ENCODE results near the gene ONECUT2.
A peak's percentile ranks its signal among the peaks of the same experiment; 100 is the strongest.

ONECUT2 gene

GRCh38 chr18:57529151-57529550, 94.0 kb downstream of the ONECUT2 start:
- DNase-seq (ENCODE audit: low read depth), result no peak

- peak; percentile 43 for DNase-seq (ENCODE audit: low read depth)
Measured at GRCh38 chr18:57533006-57533867, 98.1 kb downstream of the ONECUT2 start.

GRCh38 chr18:57533868-57534510, 98.8 kb downstream of the ONECUT2 start:
- DNase-seq (ENCODE audit: low read depth), result no peak

GRCh38 chr18:57534511-57534909, 99.3 kb downstream of the ONECUT2 start:
- no peak for DNase-seq (ENCODE audit: low read depth)

GRCh38 chr18:57538614-57539013, 103.4 kb downstream of the ONECUT2 start:
- no peak for DNase-seq (ENCODE audit: low read depth)

- no peak for DNase-seq (ENCODE audit: low read depth)
Measured at GRCh38 chr18:57539702-57540101, 104.5 kb downstream of the ONECUT2 start.

All from fibroblast of gingiva (primary cell).